Measurements from ENCODE around the gene ANKS1B. TPM values are rescaled to one million over a fixed set of nuclear protein-coding genes. Genes with fewer than 3 reads are reported as not detected.

ANKS1B gene
- total RNA-seq, 1 donor from 2014 or later, result 2.3 TPM

- Mint-ChIP-seq H3K36me3 (ENCODE audit: low read depth) (no peaks in the 10 kb centered on the region), H3K4me1 (ENCODE audit: low read depth) (no peaks in the 10 kb centered on the region), H3K27me3 (ENCODE audit: low read depth) (peaks cover 21% of the 10 kb centered on the region), H3K27ac (ENCODE audit: unreplicated experiment) (no peak overlapping the region), H3K9me3 (ENCODE audit: low read depth) (peaks cover 1% of the 10 kb centered on the region), H3K4me3 (ENCODE audit: unreplicated experiment) (no peak overlapping the region)
- DNase-seq (ENCODE audit: low spot score), result no peak
- no peak for TF ChIP-seq CTCF (IDR thresholded peaks at IDR 0.05)
These were observed 216.0 kb downstream of the ANKS1B start for GRCh38 chr12:99768758-99769157.

GRCh38 chr12:99767809-99768208 is 216.9 kb downstream of the ANKS1B start:
- H3K27ac Mint-ChIP-seq (ENCODE audit: unreplicated experiment), result no peak overlapping the region
- no peak overlapping the region for H3K4me3 Mint-ChIP-seq (ENCODE audit: unreplicated experiment)
- H3K4me1 Mint-ChIP-seq (ENCODE audit: low read depth), result no peaks in the 10 kb centered on the region
- H3K27me3 Mint-ChIP-seq (ENCODE audit: low read depth), result peaks cover 21% of the 10 kb centered on the region
- peak; percentile 86 for TF ChIP-seq CTCF (IDR thresholded peaks at IDR 0.05)
- no peaks in the 10 kb centered on the region for H3K36me3 Mint-ChIP-seq (ENCODE audit: low read depth)
- no peak for DNase-seq (ENCODE audit: low spot score)
- no peaks in the 10 kb centered on the region for H3K9me3 Mint-ChIP-seq (ENCODE audit: low read depth)

GRCh38 chr12:99766408-99766807 is 218.3 kb downstream of the ANKS1B start:
- Mint-ChIP-seq H3K27me3 (ENCODE audit: low read depth) (peaks cover 25% of the 10 kb centered on the region), H3K9me3 (ENCODE audit: low read depth) (no peaks in the 10 kb centered on the region), H3K27ac (ENCODE audit: unreplicated experiment) (no peak overlapping the region), H3K4me1 (ENCODE audit: low read depth) (no peaks in the 10 kb centered on the region), H3K4me3 (ENCODE audit: unreplicated experiment) (no peak overlapping the region), H3K36me3 (ENCODE audit: low read depth) (no peaks in the 10 kb centered on the region)
- TF ChIP-seq CTCF (IDR thresholded peaks at IDR 0.05), result no peak
- DNase-seq (ENCODE audit: low spot score), result no peak

- no peak for TF ChIP-seq CTCF (IDR thresholded peaks at IDR 0.05)
- Mint-ChIP-seq H3K27me3 (ENCODE audit: low read depth) (peaks cover 32% of the 10 kb centered on the region), H3K4me1 (ENCODE audit: low read depth) (no peaks in the 10 kb centered on the region), H3K27ac (ENCODE audit: unreplicated experiment) (no peak overlapping the region), H3K36me3 (ENCODE audit: low read depth) (no peaks in the 10 kb centered on the region), H3K9me3 (ENCODE audit: low read depth) (no peaks in the 10 kb centered on the region), H3K4me3 (ENCODE audit: unreplicated experiment) (no peak overlapping the region)
- DNase-seq (ENCODE audit: low spot score), result no peak
These were observed 219.1 kb downstream of the ANKS1B start for GRCh38 chr12:99765469-99766114.

- H3K4me3 Mint-ChIP-seq (ENCODE audit: unreplicated experiment), result no peak overlapping the region
- H3K4me1 Mint-ChIP-seq (ENCODE audit: low read depth), result no peaks in the 10 kb centered on the region
- peaks cover 29% of the 10 kb centered on the region for H3K27me3 Mint-ChIP-seq (ENCODE audit: low read depth)
- no peak for TF ChIP-seq CTCF (IDR thresholded peaks at IDR 0.05)
- peaks cover 5% of the 10 kb centered on the region for H3K9me3 Mint-ChIP-seq (ENCODE audit: low read depth)
- H3K36me3 Mint-ChIP-seq (ENCODE audit: low read depth), result no peaks in the 10 kb centered on the region
- DNase-seq (ENCODE audit: low spot score), result no peak
- H3K27ac Mint-ChIP-seq (ENCODE audit: unreplicated experiment), result no peak overlapping the region
These were observed 225.3 kb downstream of the ANKS1B start for GRCh38 chr12:99759444-99759843.
